ENCODE results near the gene CAP2.

CAP2 gene

GRCh38 chr6:17360564-17360963 is 32.8 kb upstream of the CAP2 start:
- Histone ChIP-seq H3K4me2 (ENCODE audit: low read length) (no peak overlapping the region), H4K12ac (ENCODE audit: low read depth, low read length) (no peak overlapping the region), H2AFZ (ENCODE audit: insufficient read depth, low read length, poor library complexity) (no peak overlapping the region), H3K79me1 (ENCODE audit: low read length) (no peaks in the 10 kb centered on the region), H2AK5ac (ENCODE audit: low read length) (no peak overlapping the region), H3K27me3 (ENCODE audit: insufficient read depth, low read length) (no peaks in the 10 kb centered on the region), H2BK5ac (ENCODE audit: low read depth, low read length, poor library complexity) (no peak overlapping the region), H3K9me3 (ENCODE audit: insufficient read depth, low read depth, low read length) (no peaks in the 10 kb centered on the region), H3K23ac (ENCODE audit: low read length) (no peak overlapping the region), H2BK12ac (ENCODE audit: low read length) (no peak overlapping the region), H3K4me1 (ENCODE audit: control insufficient read depth in 1 of 2, insufficient read depth in 2 of 2, low read length in 2 of 2) (no peaks in the 10 kb centered on the region), H3K18ac (ENCODE audit: low read length) (no peak overlapping the region), H3K4ac (ENCODE audit: low read depth, low read length) (no peak overlapping the region), H3K14ac (ENCODE audit: low read length) (no peak overlapping the region), H2BK120ac (ENCODE audit: insufficient read depth, low read length, poor library complexity) (no peak overlapping the region), H3K27ac (ENCODE audit: low read depth, low read length) (no peak overlapping the region), H3K4me3 (ENCODE audit: low read depth, low read length) (no peak overlapping the region), H3K36me3 (ENCODE audit: control insufficient read depth in 1 of 2, insufficient read depth in 2 of 2, low read length in 2 of 2) (no peaks in the 10 kb centered on the region), H3K9ac (ENCODE audit: low read length) (no peak overlapping the region), H3K79me2 (ENCODE audit: control insufficient read depth, insufficient read depth, low read length, poor library complexity) (no peaks in the 10 kb centered on the region), H4K8ac (ENCODE audit: low read depth, low read length) (no peak overlapping the region), H4K91ac (ENCODE audit: low read depth, low read length) (no peak overlapping the region)
- DNase-seq, result no peak
- WGBS (ENCODE audit: extremely low coverage, insufficient coverage, insufficient read length), result no CpG with 5 or more reads among the region's 4 CpGs

GRCh38 chr6:17361013-17361412 is 32.4 kb upstream of the CAP2 start:
- no peaks in the 10 kb centered on the region for H3K79me1 ChIP-seq (ENCODE audit: low read length)
- H3K18ac ChIP-seq (ENCODE audit: low read length), result no peak overlapping the region
- H2AFZ ChIP-seq (ENCODE audit: insufficient read depth, low read length, poor library complexity), result no peak overlapping the region

GRCh38 chr6:17365961-17366360 is 27.4 kb upstream of the CAP2 start:
- H3K4ac ChIP-seq (ENCODE audit: low read depth, low read length), result no peak overlapping the region
- no peak overlapping the region for H3K27ac ChIP-seq (ENCODE audit: low read depth, low read length)
- no peak overlapping the region for H3K4me3 ChIP-seq (ENCODE audit: low read depth, low read length)
- no peak overlapping the region for H4K91ac ChIP-seq (ENCODE audit: low read depth, low read length)
- no peak for DNase-seq
- no peak overlapping the region for H3K4me2 ChIP-seq (ENCODE audit: low read length)
- no peaks in the 10 kb centered on the region for H3K36me3 ChIP-seq (ENCODE audit: control insufficient read depth in 1 of 2, insufficient read depth in 2 of 2, low read length in 2 of 2)
- H3K23ac ChIP-seq (ENCODE audit: low read length), result no peak overlapping the region
- H3K14ac ChIP-seq (ENCODE audit: low read length), result no peak overlapping the region
- no peak overlapping the region for H3K9ac ChIP-seq (ENCODE audit: low read length)
- H4K8ac ChIP-seq (ENCODE audit: low read depth, low read length), result no peak overlapping the region
- H2AK5ac ChIP-seq (ENCODE audit: low read length), result no peak overlapping the region
- H3K79me2 ChIP-seq (ENCODE audit: control insufficient read depth, insufficient read depth, low read length, poor library complexity), result no peaks in the 10 kb centered on the region
- H4K12ac ChIP-seq (ENCODE audit: low read depth, low read length), result no peak overlapping the region
- no peaks in the 10 kb centered on the region for H3K79me1 ChIP-seq (ENCODE audit: low read length)
- H3K27me3 ChIP-seq (ENCODE audit: insufficient read depth, low read length), result no peaks in the 10 kb centered on the region
- H2BK5ac ChIP-seq (ENCODE audit: low read depth, low read length, poor library complexity), result no peak overlapping the region
- H3K9me3 ChIP-seq (ENCODE audit: insufficient read depth, low read depth, low read length), result no peaks in the 10 kb centered on the region
- H3K18ac ChIP-seq (ENCODE audit: low read length), result no peak overlapping the region
- no peak overlapping the region for H2BK120ac ChIP-seq (ENCODE audit: insufficient read depth, low read length, poor library complexity)
- no peak overlapping the region for H2BK12ac ChIP-seq (ENCODE audit: low read length)
- no peaks in the 10 kb centered on the region for H3K4me1 ChIP-seq (ENCODE audit: control insufficient read depth in 1 of 2, insufficient read depth in 2 of 2, low read length in 2 of 2)
- no peak overlapping the region for H2AFZ ChIP-seq (ENCODE audit: insufficient read depth, low read length, poor library complexity)

More at GRCh38 chr6:17361013-17361412, 32.4 kb upstream of the CAP2 start:
- H3K4me3 ChIP-seq (ENCODE audit: low read depth, low read length), result no peak overlapping the region
- no peak overlapping the region for H4K12ac ChIP-seq (ENCODE audit: low read depth, low read length)
- H2BK120ac ChIP-seq (ENCODE audit: insufficient read depth, low read length, poor library complexity), result no peak overlapping the region
- no peaks in the 10 kb centered on the region for H3K27me3 ChIP-seq (ENCODE audit: insufficient read depth, low read length)
- no peaks in the 10 kb centered on the region for H3K36me3 ChIP-seq (ENCODE audit: control insufficient read depth in 1 of 2, insufficient read depth in 2 of 2, low read length in 2 of 2)
- H3K4ac ChIP-seq (ENCODE audit: low read depth, low read length), result no peak overlapping the region
- no peak overlapping the region for H3K23ac ChIP-seq (ENCODE audit: low read length)
- no peak overlapping the region for H3K27ac ChIP-seq (ENCODE audit: low read depth, low read length)
- no peak overlapping the region for H2BK12ac ChIP-seq (ENCODE audit: low read length)
- WGBS (ENCODE audit: extremely low coverage, insufficient coverage, insufficient read length), result no CpG with 5 or more reads among the region's 3 CpGs
- DNase-seq, result no peak
- no peak overlapping the region for H3K9ac ChIP-seq (ENCODE audit: low read length)
- no peaks in the 10 kb centered on the region for H3K9me3 ChIP-seq (ENCODE audit: insufficient read depth, low read depth, low read length)
- no peak overlapping the region for H4K8ac ChIP-seq (ENCODE audit: low read depth, low read length)
- H2AK5ac ChIP-seq (ENCODE audit: low read length), result no peak overlapping the region
- H3K4me1 ChIP-seq (ENCODE audit: control insufficient read depth in 1 of 2, insufficient read depth in 2 of 2, low read length in 2 of 2), result no peaks in the 10 kb centered on the region
- H3K14ac ChIP-seq (ENCODE audit: low read length), result no peak overlapping the region
- H4K91ac ChIP-seq (ENCODE audit: low read depth, low read length), result no peak overlapping the region
- H3K79me2 ChIP-seq (ENCODE audit: control insufficient read depth, insufficient read depth, low read length, poor library complexity), result no peaks in the 10 kb centered on the region
- no peak overlapping the region for H3K4me2 ChIP-seq (ENCODE audit: low read length)
- no peak overlapping the region for H2BK5ac ChIP-seq (ENCODE audit: low read depth, low read length, poor library complexity)

GRCh38 chr6:17367868-17368267 is 25.5 kb upstream of the CAP2 start:
- H3K9ac ChIP-seq (ENCODE audit: low read length), result no peak overlapping the region
- no peak overlapping the region for H4K12ac ChIP-seq (ENCODE audit: low read depth, low read length)
- no peaks in the 10 kb centered on the region for H3K27me3 ChIP-seq (ENCODE audit: insufficient read depth, low read length)
- no peak overlapping the region for H3K4me2 ChIP-seq (ENCODE audit: low read length)
- H3K4ac ChIP-seq (ENCODE audit: low read depth, low read length), result no peak overlapping the region
- no peak overlapping the region for H2BK12ac ChIP-seq (ENCODE audit: low read length)
- no peaks in the 10 kb centered on the region for H3K4me1 ChIP-seq (ENCODE audit: control insufficient read depth in 1 of 2, insufficient read depth in 2 of 2, low read length in 2 of 2)
- no peak overlapping the region for H4K91ac ChIP-seq (ENCODE audit: low read depth, low read length)
- no peak overlapping the region for H3K27ac ChIP-seq (ENCODE audit: low read depth, low read length)
- no peaks in the 10 kb centered on the region for H3K9me3 ChIP-seq (ENCODE audit: insufficient read depth, low read depth, low read length)
- no peak overlapping the region for H2BK5ac ChIP-seq (ENCODE audit: low read depth, low read length, poor library complexity)
- no peaks in the 10 kb centered on the region for H3K79me2 ChIP-seq (ENCODE audit: control insufficient read depth, insufficient read depth, low read length, poor library complexity)
- no peak overlapping the region for H4K8ac ChIP-seq (ENCODE audit: low read depth, low read length)
- H3K79me1 ChIP-seq (ENCODE audit: low read length), result no peaks in the 10 kb centered on the region
- H2AK5ac ChIP-seq (ENCODE audit: low read length), result no peak overlapping the region
- no peak overlapping the region for H3K18ac ChIP-seq (ENCODE audit: low read length)
- H3K14ac ChIP-seq (ENCODE audit: low read length), result no peak overlapping the region
- no peak overlapping the region for H3K23ac ChIP-seq (ENCODE audit: low read length)
- H3K4me3 ChIP-seq (ENCODE audit: low read depth, low read length), result no peak overlapping the region
- no peaks in the 10 kb centered on the region for H3K36me3 ChIP-seq (ENCODE audit: control insufficient read depth in 1 of 2, insufficient read depth in 2 of 2, low read length in 2 of 2)
- no peak overlapping the region for H2BK120ac ChIP-seq (ENCODE audit: insufficient read depth, low read length, poor library complexity)
- no CpG with 5 or more reads among the region's 1 CpG for WGBS (ENCODE audit: extremely low coverage, insufficient coverage, insufficient read length)
- no peak overlapping the region for H2AFZ ChIP-seq (ENCODE audit: insufficient read depth, low read length, poor library complexity)
- no peak for DNase-seq

All from trophoblast cell (in vitro differentiated cells and primary cell).